MM.1S (cell line): ENCODE results near the gene GTF2E1.

Experiments used
- DNase-seq: peaks from one replicate; pipeline ENCODE4 v3.0.0-alpha.2; 2015
- H2AFZ ChIP-seq: fragments of 300-600 bp; sonication (generic); 2 replicates; pipeline ENCODE4 v1.6.0; 2016; ENCODE audit warnings: antibody characterized with exemption, low read length
- H3F3A ChIP-seq: fragments of 300-600 bp; sonication (generic); 2 replicates; pipeline ENCODE4 v1.6.1; 2016; ENCODE audit warnings: mild to moderate bottlenecking, antibody characterized with exemption, low read length, moderate library complexity, mixed read lengths; ENCODE audit not compliant: insufficient read depth
- H3K27ac ChIP-seq: fragments of 300-600 bp; sonication (generic); 2 replicates; pipeline ENCODE4 v1.5.1; 2016; ENCODE audit warnings: mild to moderate bottlenecking, low read length
- H3K27me3 ChIP-seq: fragments of 300-600 bp; sonication (generic); replicated peaks from 2 replicates; pipeline ENCODE4 v1.6.0; 2016; ENCODE audit warnings: low read length; ENCODE audit not compliant: insufficient read depth
- H3K36me3 ChIP-seq: fragments of 300-600 bp; sonication (generic); replicated peaks from 2 replicates; pipeline ENCODE4 v1.6.1; 2016; ENCODE audit warnings: mild to moderate bottlenecking, low read length, mixed read lengths; ENCODE audit not compliant: insufficient read depth
- H3K4me1 ChIP-seq: fragments of 300-600 bp; sonication (generic); 2 replicates; pipeline ENCODE4 v1.6.1; 2016; ENCODE audit warnings: low read length, mixed read lengths
- H3K4me2 ChIP-seq: fragments of 300-600 bp; sonication (generic); 2 replicates; pipeline ENCODE4 v1.6.0; 2016; ENCODE audit warnings: low read depth, low read length
- H3K4me3 ChIP-seq: fragments of 300-600 bp; sonication (generic); 2 replicates; pipeline ENCODE4 v1.5.1; 2016; ENCODE audit warnings: low read length, mixed read lengths
- H3K79me2 ChIP-seq: fragments of 300-600 bp; sonication (generic); 2 replicates; pipeline ENCODE4 v1.6.1; 2016; ENCODE audit warnings: mixed run types, low read length, mixed read lengths
- H3K9ac ChIP-seq: fragments of 300-600 bp; sonication (generic); 2 replicates; pipeline ENCODE4 v1.6.1; 2016; ENCODE audit warnings: low read length, mixed read lengths
- H3K9me2 ChIP-seq: fragments of 300-600 bp; sonication (generic); replicated peaks from 2 replicates; pipeline ENCODE4 v1.6.1; 2016; ENCODE audit warnings: mild to moderate bottlenecking, low read length, mixed read lengths; ENCODE audit not compliant: insufficient read depth
- H3K9me3 ChIP-seq: fragments of 300-600 bp; sonication (generic); replicated peaks from 2 replicates; pipeline ENCODE4 v1.6.1; 2016; ENCODE audit warnings: mild to moderate bottlenecking, low read length, mixed read lengths; ENCODE audit not compliant: insufficient read depth
- H4K20me1 ChIP-seq: fragments of 300-600 bp; sonication (generic); 2 replicates; pipeline ENCODE4 v1.6.1; 2016; ENCODE audit warnings: mild to moderate bottlenecking, low read length, moderate library complexity, mixed read lengths; ENCODE audit not compliant: insufficient read depth
- CTCF ChIP-seq: fragments of 300-600 bp; sonication (generic); IDR thresholded peaks from 2 replicates; pipeline ENCODE4 v1.5.1; 2016; ENCODE audit warnings: antibody characterized with exemption, low read length, mixed read lengths
- EZH2 ChIP-seq: fragments of 300-600 bp; sonication (generic); optimal IDR thresholded peaks from 2 replicates; pipeline ENCODE3; 2017; ENCODE audit warnings: low read depth, mild to moderate bottlenecking, antibody characterized with exemption, low read length, mixed read lengths
- EZH2phosphoT487 ChIP-seq: fragments of 300-600 bp; sonication (generic); IDR thresholded peaks from 2 replicates; pipeline ENCODE4 v1.6.1; 2018; ENCODE audit warnings: antibody characterized with exemption, low read length

Gene GTF2E1

GRCh38 chr3:120742849-120743365 lies 363 bp downstream of the GTF2E1 start:
- Histone ChIP-seq H3F3A (no peaks in the 10 kb centered on the region), H3K9me3 (no peaks in the 10 kb centered on the region), H3K4me2 (peak overlapping the region; percentile 93), H4K20me1 (no peaks in the 10 kb centered on the region), H2AFZ (peak overlapping the region; percentile 94), H3K27me3 (no peaks in the 10 kb centered on the region), H3K79me2 (peaks cover 43% of the 10 kb centered on the region), H3K4me1 (peaks cover 4% of the 10 kb centered on the region; the same call in 1 of the 2 replicates), H3K9me2 (no peaks in the 10 kb centered on the region), H3K27ac (peak overlapping the region; percentile 15; the same call in 1 of the 2 replicates), H3K9ac (peak overlapping the region; percentile 87), H3K36me3 (no peaks in the 10 kb centered on the region), H3K4me3 (peak overlapping the region; percentile 88)
- peak; percentile 36 for DNase-seq
- no peak for TF ChIP-seq EZH2phosphoT487
- TF ChIP-seq EZH2, result no peak
- TF ChIP-seq CTCF, result no peak

- Histone ChIP-seq H3K9me2 (no peaks in the 10 kb centered on the region), H3K79me2 (peaks cover 43% of the 10 kb centered on the region), H3K4me3 (peak overlapping the region; percentile 88), H3K36me3 (no peaks in the 10 kb centered on the region), H3F3A (no peaks in the 10 kb centered on the region), H3K4me1 (peaks cover 4% of the 10 kb centered on the region; the same call in 1 of the 2 replicates), H2AFZ (peak overlapping the region; percentile 94), H3K27ac (no peak overlapping the region), H3K9ac (peak overlapping the region; percentile 87), H3K9me3 (no peaks in the 10 kb centered on the region), H3K4me2 (peak overlapping the region; percentile 93), H4K20me1 (no peaks in the 10 kb centered on the region), H3K27me3 (no peaks in the 10 kb centered on the region)
- no peak for DNase-seq
- no peak for TF ChIP-seq CTCF
- TF ChIP-seq EZH2phosphoT487, result no peak
- TF ChIP-seq EZH2, result no peak
These were observed 1.1 kb downstream of the GTF2E1 start for GRCh38 chr3:120743556-120744195.

- DNase-seq, result no peak
- Histone ChIP-seq H3K27me3 (no peaks in the 10 kb centered on the region), H2AFZ (no peak overlapping the region), H3K27ac (no peak overlapping the region), H3K4me1 (peaks cover 4% of the 10 kb centered on the region; the same call in 1 of the 2 replicates), H4K20me1 (no peaks in the 10 kb centered on the region), H3K9me2 (no peaks in the 10 kb centered on the region), H3K4me3 (no peak overlapping the region), H3K79me2 (peaks cover 46% of the 10 kb centered on the region), H3F3A (no peaks in the 10 kb centered on the region), H3K36me3 (0 out of 2 replicates have a peak, but pooled peaks cover under 1% of the 10 kb centered on the region), H3K4me2 (no peak overlapping the region), H3K9ac (no peak overlapping the region), H3K9me3 (no peaks in the 10 kb centered on the region)
- no peak for TF ChIP-seq CTCF
- TF ChIP-seq EZH2phosphoT487, result no peak
- no peak for TF ChIP-seq EZH2
These were observed 2.9 kb downstream of the GTF2E1 start for GRCh38 chr3:120745466-120745865.
